Fibroblast of lung (primary cell): ENCODE data around the gene TAF6L. TPM values are rescaled to one million over a fixed set of nuclear protein-coding genes. Genes with fewer than 3 reads are reported as not detected.
"Not testable (repeated sequence)": the region's sequence is repeated elsewhere in the genome, so short reads cannot be mapped to it uniquely, and the experiment has no call there.

Experiments used
- DNase-seq, 2 donors: peaks; one replicate each; pipeline versions ENCODE4 v3.0.0 to v3.0.0-alpha.2; 2010; ENCODE audit warnings: low read depth in 2 of 2
- H2AFZ ChIP-seq: 2 replicates; pipeline ENCODE4 v1.5.1; 2012; ENCODE audit warnings: low read length, control low read depth, inconsistent platforms
- H3K27ac ChIP-seq: 2 replicates; pipeline ENCODE4 v1.5.1; 2011; ENCODE audit warnings: low read length, control low read depth; ENCODE audit not compliant: insufficient read depth
- H3K27me3 ChIP-seq: 2 replicates; pipeline ENCODE4 v1.5.1; 2011; ENCODE audit warnings: mild to moderate bottlenecking, low read length; ENCODE audit not compliant: control insufficient read depth, insufficient read depth
- H3K36me3 ChIP-seq: 2 replicates; pipeline ENCODE4 v1.5.1; 2011; ENCODE audit warnings: low read length; ENCODE audit not compliant: control insufficient read depth, insufficient read depth
- H3K4me1 ChIP-seq: 2 replicates; pipeline ENCODE4 v1.5.1; 2011; ENCODE audit warnings: low read length; ENCODE audit not compliant: control insufficient read depth, insufficient read depth; ENCODE audit errors: extremely low read depth
- H3K4me2 ChIP-seq: 2 replicates; pipeline ENCODE4 v1.5.1; 2011; ENCODE audit warnings: low read length, control low read depth; ENCODE audit not compliant: insufficient read depth; ENCODE audit errors: extremely low read depth
- H3K4me3 ChIP-seq, 4 experiments: fragments of 200-600 bp in 1 of 4; sonication (generic) in 1 of 4; replicated peaks in 1 of 4; 2 replicates each; pipeline ENCODE4 v1.5.1; 2011 to 2016; ENCODE audit warnings: low read length in 4 of 4, low read depth in 3 of 4, mild to moderate bottlenecking in 3 of 4, control low read depth in 2 of 4, inconsistent platforms in 1 of 4, mixed read lengths in 1 of 4; ENCODE audit not compliant: insufficient read depth in 1 of 4; ENCODE audit errors: control extremely low read depth in 1 of 4
- H3K79me2 ChIP-seq: 2 replicates; pipeline ENCODE4 v1.5.1; 2012; ENCODE audit warnings: mild to moderate bottlenecking, low read length, inconsistent platforms; ENCODE audit not compliant: control insufficient read depth, insufficient read depth
- H3K9ac ChIP-seq: 2 replicates; pipeline ENCODE4 v1.5.1; 2011; ENCODE audit warnings: mild to moderate bottlenecking, low read length, control low read depth; ENCODE audit not compliant: insufficient read depth
- H3K9me3 ChIP-seq: 2 replicates; pipeline ENCODE4 v1.5.1; 2012; ENCODE audit warnings: low read depth, low read length; ENCODE audit not compliant: control insufficient read depth, insufficient read depth
- H4K20me1 ChIP-seq: 2 replicates; pipeline ENCODE4 v1.5.1; 2011; ENCODE audit warnings: low read length; ENCODE audit not compliant: control insufficient read depth, insufficient read depth; ENCODE audit errors: extremely low read depth
- EZH2 ChIP-seq: IDR thresholded peaks from 2 replicates; pipeline ENCODE4 v1.5.1; 2012; ENCODE audit warnings: low read length, control low read depth, mild to moderate bottlenecking; ENCODE audit errors: missing control alignments
- polyA plus RNA-seq, 2 donors: library from polyadenylated mRNA; depleted of rRNA in 1 of 2; stranded (reverse) in 1 of 2; unstranded in 1 of 2; fragments of >200 nt; gene quantifications; 2 replicates each; pipeline ENCODE4 v1.2.1, GENCODE V29; 2011 to 2012; ENCODE audit warnings: missing spikeins in 1 of 2
- total RNA-seq: library from RNA; depleted of rRNA; stranded (reverse); fragments of >200 nt; gene quantifications from 2 replicates; pipeline ENCODE4 v1.2.1, GENCODE V29; 2014
- TF ChIP-seq, protein P1 (sequence below), 2 donors: IDR thresholded peaks in 1 of 2; conservative IDR thresholded peaks in 1 of 2; 1 replicate in 1 of 2; 2 replicates in 1 of 2; pipeline ENCODE4 v1.5.1; 2011 to 2012; ENCODE audit warnings: low read length in 2 of 2, control low read depth in 1 of 2, inconsistent platforms in 1 of 2, low read depth in 1 of 2, mild to moderate bottlenecking in 1 of 2

TAF6L gene
- total and polyA plus RNA-seq, 2 donors (not counting 1 experiment from before 2014, with no cell fraction given), result 10.0 to 18.8 TPM

- Histone ChIP-seq H3K27me3 (no peaks in the 10 kb centered on the region), H3K9me3 (no peaks in the 10 kb centered on the region), H4K20me1 (no peaks in the 10 kb centered on the region), H3K27ac (no peak overlapping the region), H3K4me2 (no peak overlapping the region), H2AFZ (no peak overlapping the region), H3K36me3 (peaks cover 5% of the 10 kb centered on the region), H3K9ac (no peak overlapping the region), H3K4me1 (no peaks in the 10 kb centered on the region), H3K79me2 (peaks cover 4% of the 10 kb centered on the region), H3K4me3 (no peak overlapping the region)
- DNase-seq, result no peak
- TF ChIP-seq EZH2, result no peak
- TF ChIP-seq, protein P1, sequence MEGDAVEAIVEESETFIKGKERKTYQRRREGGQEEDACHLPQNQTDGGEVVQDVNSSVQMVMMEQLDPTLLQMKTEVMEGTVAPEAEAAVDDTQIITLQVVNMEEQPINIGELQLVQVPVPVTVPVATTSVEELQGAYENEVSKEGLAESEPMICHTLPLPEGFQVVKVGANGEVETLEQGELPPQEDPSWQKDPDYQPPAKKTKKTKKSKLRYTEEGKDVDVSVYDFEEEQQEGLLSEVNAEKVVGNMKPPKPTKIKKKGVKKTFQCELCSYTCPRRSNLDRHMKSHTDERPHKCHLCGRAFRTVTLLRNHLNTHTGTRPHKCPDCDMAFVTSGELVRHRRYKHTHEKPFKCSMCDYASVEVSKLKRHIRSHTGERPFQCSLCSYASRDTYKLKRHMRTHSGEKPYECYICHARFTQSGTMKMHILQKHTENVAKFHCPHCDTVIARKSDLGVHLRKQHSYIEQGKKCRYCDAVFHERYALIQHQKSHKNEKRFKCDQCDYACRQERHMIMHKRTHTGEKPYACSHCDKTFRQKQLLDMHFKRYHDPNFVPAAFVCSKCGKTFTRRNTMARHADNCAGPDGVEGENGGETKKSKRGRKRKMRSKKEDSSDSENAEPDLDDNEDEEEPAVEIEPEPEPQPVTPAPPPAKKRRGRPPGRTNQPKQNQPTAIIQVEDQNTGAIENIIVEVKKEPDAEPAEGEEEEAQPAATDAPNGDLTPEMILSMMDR (conservative IDR thresholded peaks at IDR 0.05 in 1 of 2, IDR thresholded peaks at IDR 0.05 in 1 of 2; ENCODE audit: low read depth in 1 of 2, low read length in 2 of 2), result no peak
These were observed 34.0 kb upstream of the TAF6L start for GRCh38 chr11:62737196-62737595.

DNA sequence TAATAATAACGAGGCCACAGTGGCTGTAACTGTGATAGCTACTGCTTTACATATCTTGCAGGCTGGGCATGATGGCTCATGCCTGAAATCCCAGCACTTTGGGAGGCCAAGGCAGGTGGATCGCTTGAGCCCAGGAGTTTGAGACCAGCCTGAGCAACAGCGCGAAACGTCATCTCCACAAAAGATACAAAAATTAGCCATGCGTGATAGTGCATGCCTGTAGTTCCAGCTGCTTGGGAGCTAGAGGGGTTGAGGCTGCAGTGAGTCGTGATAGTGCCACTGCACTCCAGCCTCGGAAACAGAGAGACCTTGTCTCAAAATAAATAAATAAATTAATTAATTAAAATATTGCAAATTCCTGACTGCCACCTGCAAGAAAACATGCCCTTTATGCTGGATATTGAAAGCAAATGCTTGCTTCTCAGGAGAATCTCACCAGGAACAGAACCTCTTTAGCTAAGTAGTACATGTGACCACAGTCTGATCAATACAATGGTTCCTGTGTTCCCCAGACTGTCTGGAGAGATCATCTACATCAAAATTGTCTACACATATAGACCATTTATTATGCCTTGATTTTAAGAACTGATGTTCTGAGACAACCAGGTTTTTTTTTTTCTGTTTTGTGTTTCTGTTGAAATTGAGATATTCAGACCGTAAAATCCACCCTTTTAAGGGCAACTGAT, 23.6 kb upstream of the TAF6L start:
- Histone ChIP-seq H2AFZ (no peak overlapping the region), H3K9ac (no peak overlapping the region), H3K9me3 (no peaks in the 10 kb centered on the region), H3K27me3 (no peaks in the 10 kb centered on the region), H3K4me1 (no peaks in the 10 kb centered on the region), H3K79me2 (peaks cover 4% of the 10 kb centered on the region), H3K27ac (no peak overlapping the region), H3K4me3 (no peak overlapping the region), H3K4me2 (no peak overlapping the region), H4K20me1 (no peaks in the 10 kb centered on the region), H3K36me3 (peaks cover 5% of the 10 kb centered on the region)
- DNase-seq, result no peak
- no peak for TF ChIP-seq EZH2
- TF ChIP-seq, protein P1 (conservative IDR thresholded peaks at IDR 0.05 in 1 of 2, IDR thresholded peaks at IDR 0.05 in 1 of 2; ENCODE audit: low read depth in 1 of 2, low read length in 2 of 2), result no peak

DNA sequence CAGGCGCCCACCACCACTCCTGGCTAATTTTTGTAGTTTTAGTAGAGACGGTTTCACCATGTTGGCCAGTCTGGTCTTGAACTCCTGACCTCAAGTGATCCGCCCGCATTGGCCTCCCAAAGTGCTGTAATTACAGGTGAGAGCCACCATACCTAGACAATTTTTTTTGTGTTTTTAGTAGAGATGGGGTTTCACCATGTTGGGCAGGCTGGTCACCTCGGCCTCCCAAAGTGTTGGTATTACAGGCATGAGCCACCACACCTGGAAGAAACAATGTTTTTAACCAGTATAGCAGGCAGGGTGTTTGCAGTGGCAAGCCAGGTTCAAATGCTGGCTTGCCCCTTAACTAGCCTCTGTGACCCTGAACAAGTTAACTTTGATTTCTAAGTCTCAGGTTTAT, 21.3 kb upstream of the TAF6L start:
- H3K27me3 ChIP-seq, H3K79me2 ChIP-seq, H3K36me3 ChIP-seq, H4K20me1 ChIP-seq, DNase-seq, H3K4me3 ChIP-seq, H3K9ac ChIP-seq, H3K9me3 ChIP-seq, H3K27ac ChIP-seq, H3K4me2 ChIP-seq, H2AFZ ChIP-seq, H3K4me1 ChIP-seq: not testable (repeated sequence)
